HepG2 (cell line): ENCODE measurements around the gene LRRC73. TPM values are rescaled to one million over a fixed set of nuclear protein-coding genes. Genes with fewer than 3 reads are reported as not detected.

Experiments
- CBX2 ChIP-seq, 2 experiments: fragments of 200-600 bp in 1 of 2; sonication (generic); formaldehyde crosslinking in 1 of 2; IDR thresholded peaks; 2 replicates each; pipeline versions ENCODE4 v1.7.0 to v1.8.1; 2018 to 2022; ENCODE audit warnings: low read depth in 2 of 2, low read length in 1 of 2, mild to moderate bottlenecking in 1 of 2, missing genetic modification reagents in 1 of 2
- ESRRA ChIP-seq: sonication (generic); formaldehyde crosslinking; IDR thresholded peaks from 2 replicates; pipeline ENCODE4 v1.5.1; 2020; ENCODE audit warnings: mild to moderate bottlenecking, low read depth, missing genetic modification reagents
- HMGXB4 ChIP-seq, 2 experiments: sonication (generic) in 1 of 2; formaldehyde crosslinking in 1 of 2; IDR thresholded peaks; 2 replicates each; pipeline versions ENCODE4 v1.4.0 to v1.6.1; 2018 to 2020; ENCODE audit warnings: missing genetic modification reagents in 2 of 2, borderline replicate concordance in 1 of 2, low read depth in 1 of 2, mild to moderate bottlenecking in 1 of 2, missing biosample characterization in 1 of 2
- PRDM15 ChIP-seq: sonication (generic); formaldehyde crosslinking; IDR thresholded peaks from 2 replicates; pipeline ENCODE4 v1.4.0; 2020; ENCODE audit warnings: missing genetic modification reagents
- SKIL ChIP-seq: sonication (generic); formaldehyde crosslinking; IDR thresholded peaks from 2 replicates; pipeline ENCODE4 v1.8.0; 2022; ENCODE audit warnings: missing genetic modification reagents, mild to moderate bottlenecking, moderate library complexity, borderline replicate concordance
- TCF12 ChIP-seq, 2 experiments: fragments of 450-650 bp in 1 of 2; sonication (generic) in 1 of 2; formaldehyde crosslinking in 1 of 2; IDR thresholded peaks; 2 replicates each; pipeline versions ENCODE4 v1.6.1 to v1.8.0; 2017 to 2022; ENCODE audit warnings: antibody characterized with exemption in 1 of 2, mild to moderate bottlenecking in 1 of 2, missing genetic modification reagents in 1 of 2, moderate library complexity in 1 of 2
- ZFP1 ChIP-seq: IDR thresholded peaks from 2 replicates; pipeline ENCODE4 v1.6.1; 2016
- ZNF224 ChIP-seq: sonication (generic); formaldehyde crosslinking; IDR thresholded peaks from 2 replicates; pipeline ENCODE4 v1.5.0; 2020; ENCODE audit warnings: mild to moderate bottlenecking, missing genetic modification reagents
- ZNF354B ChIP-seq: sonication (generic); formaldehyde crosslinking; IDR thresholded peaks from 2 replicates; pipeline ENCODE4 v1.8.0; 2022; ENCODE audit warnings: mild to moderate bottlenecking, missing genetic modification reagents
- ZNF451 ChIP-seq: sonication (generic); formaldehyde crosslinking; IDR thresholded peaks from 2 replicates; pipeline ENCODE4 v1.5.0; 2020; ENCODE audit warnings: mild to moderate bottlenecking, missing genetic modification reagents
- ZNF468 ChIP-seq: sonication (generic); formaldehyde crosslinking; IDR thresholded peaks from 2 replicates; pipeline ENCODE4 v1.8.0; 2022; ENCODE audit warnings: mild to moderate bottlenecking, moderate library complexity, missing genetic modification reagents
- ZNF569 ChIP-seq: sonication (generic); formaldehyde crosslinking; IDR thresholded peaks from 2 replicates; pipeline ENCODE4 v1.5.0; 2020; ENCODE audit warnings: mild to moderate bottlenecking, missing genetic modification reagents, moderate library complexity, borderline replicate concordance
- ZNF691 ChIP-seq: sonication (generic); formaldehyde crosslinking; IDR thresholded peaks from 2 replicates; pipeline ENCODE4 v1.4.0; 2020; ENCODE audit warnings: missing genetic modification reagents, low read depth, mild to moderate bottlenecking, borderline replicate concordance
- ZNF746 ChIP-seq: sonication (generic); formaldehyde crosslinking; IDR thresholded peaks from 2 replicates; pipeline ENCODE4 v1.8.0; 2022; ENCODE audit warnings: mild to moderate bottlenecking, missing genetic modification reagents
- ZNF788 ChIP-seq: sonication (generic); formaldehyde crosslinking; IDR thresholded peaks from 2 replicates; pipeline ENCODE4 v1.5.0; 2020; ENCODE audit warnings: mild to moderate bottlenecking, missing genetic modification reagents, borderline replicate concordance
- polyA plus RNA-seq, 8 experiments: library from polyadenylated mRNA; depleted of rRNA in 3 of 8; stranded (reverse) in 7 of 8; unstranded in 1 of 8; fragments of >200 nt; fragmentation: Illumina TruSeq in 4 of 8; extraction: Trizol in 4 of 8; gene quantifications; 2 replicates each; pipeline versions ENCODE4 v1.2.1 to v1.2.3, GENCODE V29; 2011 to 2016; ENCODE audit warnings: low read depth in 4 of 8, missing spikeins in 1 of 8, mixed read lengths in 1 of 8; ENCODE audit not compliant: insufficient read depth in 1 of 8
- total RNA-seq, 5 experiments: library from RNA; depleted of rRNA; stranded (reverse); fragments of >200 nt; fragmentation: Illumina TruSeq; extraction: Trizol; gene quantifications; 2 replicates each; pipeline ENCODE4 v1.2.3, GENCODE V29; 2016; ENCODE audit warnings: low read depth in 1 of 5
- TF ChIP-seq, protein P1 (sequence below): sonication (generic); formaldehyde crosslinking; IDR thresholded peaks from 2 replicates; pipeline ENCODE4 v1.4.0; 2020; ENCODE audit warnings: mild to moderate bottlenecking, low read depth, missing genetic modification reagents

Gene LRRC73
- total and polyA plus RNA-seq, 2 of the 13 experiments (the other 11 are each of a cell fraction or from before 2014, with no cell fraction given), result 0.11 to 0.12 TPM

DNA sequence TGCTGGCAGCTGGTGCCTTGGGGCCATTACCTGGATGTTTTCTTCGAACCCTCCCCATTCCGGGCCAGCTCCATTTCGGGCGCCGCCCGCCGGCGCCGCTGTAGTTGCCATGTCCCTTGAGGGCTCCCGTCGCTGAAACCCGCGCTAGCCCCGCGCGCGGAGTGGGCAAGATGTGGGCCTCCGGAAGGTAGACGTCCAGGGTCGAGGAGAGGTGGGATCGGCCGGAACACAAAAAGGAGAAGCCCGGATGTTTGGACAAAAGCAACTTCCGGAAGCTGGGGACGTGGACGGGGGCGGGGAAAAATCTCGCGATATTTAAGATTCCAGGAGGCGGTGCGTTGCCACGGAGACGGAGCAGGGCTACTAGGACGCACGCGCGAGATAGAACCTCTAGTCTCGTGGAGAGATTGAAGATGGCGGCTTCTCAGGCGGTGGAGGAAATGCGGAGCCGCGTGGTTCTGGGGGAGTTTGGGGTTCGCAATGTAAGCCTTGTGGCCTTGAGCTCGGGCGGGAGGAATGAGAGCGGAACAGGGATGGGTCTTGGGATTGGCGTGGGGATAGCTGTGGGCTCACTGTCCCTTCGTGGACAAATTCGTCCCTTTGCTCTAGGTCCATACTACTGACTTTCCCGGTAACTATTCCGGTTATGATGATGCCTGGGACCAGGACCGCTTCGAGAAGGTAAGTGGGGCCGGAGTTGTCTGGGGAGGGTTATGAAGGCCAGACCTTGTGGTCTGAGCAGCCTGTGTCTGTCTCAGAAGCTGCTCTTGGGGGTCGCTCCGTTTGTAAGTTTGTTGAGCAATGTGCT lies 6.8 kb upstream of the LRRC73 start, which contains the start of the genes POLR1C and YIPF3 (continued):
- TF ChIP-seq ZNF691 (CRISPR knock-in tag) (0 out of 2 replicates have a peak, but pooled peaks have one; percentile 72), CBX2 (IDR thresholded peaks at IDR 0.05; ENCODE audit: low read depth, low read length) (no peak), CBX2 (CRISPR knock-in tag; IDR thresholded peaks at IDR 0.05; ENCODE audit: low read depth) (no peak), SKIL (CRISPR knock-in tag) (no peak), ZNF569 (CRISPR knock-in tag) (peak; percentile 64; the same call in 1 of the 2 replicates), ZNF451 (CRISPR knock-in tag) (no peak), ZNF468 (CRISPR knock-in tag) (no peak), PRDM15 (CRISPR knock-in tag) (no peak), TCF12 (IDR thresholded peaks at IDR 0.05) (no peak), TCF12 (CRISPR knock-in tag; IDR thresholded peaks at IDR 0.05) (no peak), ZNF224 (CRISPR knock-in tag) (peak; percentile 86; the same call in 1 of the 2 replicates), ZNF788 (CRISPR knock-in tag) (peak; percentile 60; the same call in 1 of the 2 replicates), ESRRA (CRISPR knock-in tag) (peak; percentile 28; the same call in 1 of the 2 replicates), ZNF354B (CRISPR knock-in tag) (peak; percentile 12; the same call in 1 of the 2 replicates), HMGXB4 (CRISPR knock-in tag; IDR thresholded peaks at IDR 0.05; ENCODE audit: borderline replicate concordance in 1 of 2, low read depth in 1 of 2) (peak; percentile 78 to 94; a peak in 3 of 4 replicates), ZNF746 (peak; percentile 83; the same call in 1 of the 2 replicates), ZFP1 (CRISPR knock-in tag) (peak; percentile 81)
- TF ChIP-seq, protein P1, sequence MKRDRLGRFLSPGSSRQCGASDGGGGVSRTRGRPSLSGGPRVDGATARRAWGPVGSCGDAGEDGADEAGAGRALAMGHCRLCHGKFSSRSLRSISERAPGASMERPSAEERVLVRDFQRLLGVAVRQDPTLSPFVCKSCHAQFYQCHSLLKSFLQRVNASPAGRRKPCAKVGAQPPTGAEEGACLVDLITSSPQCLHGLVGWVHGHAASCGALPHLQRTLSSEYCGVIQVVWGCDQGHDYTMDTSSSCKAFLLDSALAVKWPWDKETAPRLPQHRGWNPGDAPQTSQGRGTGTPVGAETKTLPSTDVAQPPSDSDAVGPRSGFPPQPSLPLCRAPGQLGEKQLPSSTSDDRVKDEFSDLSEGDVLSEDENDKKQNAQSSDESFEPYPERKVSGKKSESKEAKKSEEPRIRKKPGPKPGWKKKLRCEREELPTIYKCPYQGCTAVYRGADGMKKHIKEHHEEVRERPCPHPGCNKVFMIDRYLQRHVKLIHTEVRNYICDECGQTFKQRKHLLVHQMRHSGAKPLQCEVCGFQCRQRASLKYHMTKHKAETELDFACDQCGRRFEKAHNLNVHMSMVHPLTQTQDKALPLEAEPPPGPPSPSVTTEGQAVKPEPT (CRISPR knock-in tag), result 0 out of 2 replicates have a peak, but pooled peaks have one; percentile 89
